NCI-H524 (cell line): ENCODE data around the gene PCDHB15.
A peak's percentile ranks its signal among the peaks of the same experiment; 100 is the strongest.
"Not testable (repeated sequence)": the region's sequence is repeated elsewhere in the genome, so short reads cannot be mapped to it uniquely, and the experiment has no call there.

Experiments
- DNase-seq, 2 experiments: peaks; one replicate each; lab custom pipeline; 2025; lab: John Stamatoyannopoulos, UW

PCDHB15 gene

GRCh38 chr5:141247434-141247833 is 2.2 kb downstream of the PCDHB15 start:
- DNase-seq: not testable (repeated sequence)

GRCh38 chr5:141250576-141250975 is 5.4 kb downstream of the PCDHB15 start:
- peak in 1 of 2 experiments; percentile 10 for DNase-seq

GRCh38 chr5:141258464-141258863 is 13.3 kb downstream of the PCDHB15 start:
- no peak for DNase-seq

- no peak for DNase-seq
Observed at GRCh38 chr5:141258948-141259347, 13.8 kb downstream of the PCDHB15 start.

GRCh38 chr5:141260458-141261237 is 15.5 kb downstream of the PCDHB15 start:
- peak in 1 of 2 experiments; percentile 3 for DNase-seq

GRCh38 chr5:141261238-141261546 is 16.0 kb downstream of the PCDHB15 start:
- DNase-seq: no peak

GRCh38 chr5:141269195-141269594 is 24.0 kb downstream of the PCDHB15 start:
- no peak for DNase-seq

GRCh38 chr5:141272906-141273305 is 27.7 kb downstream of the PCDHB15 start:
- peak in 1 of 2 experiments; percentile 4 for DNase-seq

- no peak for DNase-seq
Observed at GRCh38 chr5:141298376-141298775, 53.2 kb downstream of the PCDHB15 start.
